B cell (primary cell): ENCODE measurements around the gene PCDHA10. TPM values are rescaled to one million over a fixed set of nuclear protein-coding genes. Genes with fewer than 3 reads are reported as not detected.

Experiments used
- ATAC-seq: fragments of 200-7000 bp; cut with Tn5 transposase; one replicate; pipeline ENCODE4 v1.10.0; 2021; ENCODE audit warnings: low read depth, mild to moderate bottlenecking, moderate number of reproducible peaks, moderate library complexity
- CTCF ChIA-PET: fragments of 350-600 bp; sonication (Branson Sonifier 250); formaldehyde crosslinking; loops from one replicate; lab custom pipeline; 2021; ENCODE audit warnings: antibody characterized with exemption, inconsistent platforms; lab: Charles Lee
- POLR2A ChIA-PET: fragments of 350-600 bp; sonication (Branson Sonifier 250); formaldehyde crosslinking; loops from one replicate; lab custom pipeline; 2021; ENCODE audit warnings: antibody characterized with exemption; lab: Charles Lee
- DNase-seq: peaks from one replicate; pipeline ENCODE4 v3.0.0; 2013
- H2AFZ ChIP-seq: 2 replicates; pipeline ENCODE4 v1.6.1; 2012; ENCODE audit warnings: mild to moderate bottlenecking, low read depth, low read length; ENCODE audit not compliant: insufficient read depth, poor library complexity, severe bottlenecking
- H3K27ac ChIP-seq, 2 donors: 1 replicate in 1 of 2; 2 replicates in 1 of 2; pipeline ENCODE4 v1.5.1; 2012 to 2013; ENCODE audit warnings: low read length in 2 of 2, mild to moderate bottlenecking in 2 of 2, moderate library complexity in 1 of 2
- H3K27me3 ChIP-seq, 4 experiments: fragments of 200-600 bp in 1 of 4; sonication (generic) in 1 of 4; replicated peaks in 1 of 4; 1 replicate in 2 of 4; 2 replicates in 2 of 4; pipeline versions ENCODE4 v1.6.1 to v1.7.0; 2013 to 2016; ENCODE audit warnings: low read length in 3 of 4, mild to moderate bottlenecking in 2 of 4, mixed read lengths in 1 of 4, moderate library complexity in 1 of 4; ENCODE audit not compliant: insufficient read depth in 4 of 4, control insufficient read depth in 3 of 4; ENCODE audit errors: control extremely low read depth in 1 of 4
- H3K36me3 ChIP-seq, 2 experiments: replicated peaks in 1 of 2; 1 replicate in 1 of 2; 2 replicates in 1 of 2; pipeline versions ENCODE4 v1.6.1 to v1.7.1; 2013; ENCODE audit warnings: low read length in 1 of 2; ENCODE audit not compliant: insufficient read depth in 2 of 2, control insufficient read depth in 1 of 2; ENCODE audit errors: control extremely low read depth in 1 of 2, extremely low read depth in 1 of 2
- H3K4me1 ChIP-seq, 2 donors: fragments of 200-600 bp in 1 of 2; sonication (generic) in 1 of 2; 1 replicate in 1 of 2; 2 replicates in 1 of 2; pipeline versions ENCODE4 v1.5.1 to v1.6.1; 2013 to 2017; ENCODE audit warnings: low read length in 2 of 2; ENCODE audit not compliant: control insufficient read depth in 2 of 2, insufficient read depth in 2 of 2
- H3K4me2 ChIP-seq: replicated peaks from 2 replicates; pipeline ENCODE3; 2012; ENCODE audit warnings: mild to moderate bottlenecking, low read depth, low read length; ENCODE audit not compliant: poor library complexity, severe bottlenecking
- H3K4me3 ChIP-seq, 5 experiments: fragments of 200-600 bp in 1 of 5; sonication (generic) in 1 of 5; 1 replicate in 3 of 5; 2 replicates in 2 of 5; pipeline versions ENCODE4 v1.5.1 to v1.7.0; 2011 to 2016; ENCODE audit warnings: low read length in 4 of 5, mild to moderate bottlenecking in 4 of 5, low read depth in 2 of 5, control low read depth in 1 of 5, moderate library complexity in 1 of 5; ENCODE audit not compliant: insufficient read depth in 1 of 5; ENCODE audit errors: control extremely low read depth in 1 of 5, extremely low read depth in 1 of 5
- H3K79me2 ChIP-seq: fragments of 200-600 bp; sonication (generic); one replicate; pipeline ENCODE4 v1.6.0; 2016; ENCODE audit warnings: low read length; ENCODE audit not compliant: control insufficient read depth, insufficient read depth
- H3K9ac ChIP-seq: fragments of 200-600 bp; sonication (generic); 2 replicates; pipeline ENCODE4 v1.6.1; 2017; ENCODE audit warnings: mild to moderate bottlenecking, low read length, moderate library complexity
- H3K9me3 ChIP-seq, 3 donors: one replicate each; pipeline versions ENCODE4 v1.6.1 to v1.7.1; 2013; ENCODE audit warnings: low read length in 2 of 3; ENCODE audit not compliant: control insufficient read depth in 2 of 3, insufficient read depth in 1 of 3; ENCODE audit errors: control extremely low read depth in 1 of 3
- H4K20me1 ChIP-seq: 2 replicates; pipeline ENCODE4 v1.6.0; 2012; ENCODE audit warnings: mild to moderate bottlenecking, low read length; ENCODE audit not compliant: insufficient read depth, control insufficient read depth, poor library complexity, severe bottlenecking
- H3K27ac Mint-ChIP-seq: one replicate; pipeline ENCODE4 v1.8.0; 2021; ENCODE audit warnings: mixed read lengths
- H3K27me3 Mint-ChIP-seq: one replicate; pipeline ENCODE4 v1.8.0; 2021; ENCODE audit warnings: mixed read lengths
- H3K4me1 Mint-ChIP-seq: one replicate; pipeline ENCODE4 v1.8.0; 2021; ENCODE audit warnings: mixed read lengths
- H3K4me3 Mint-ChIP-seq: one replicate; pipeline ENCODE4 v1.8.0; 2021; ENCODE audit warnings: mixed read lengths
- H3K9me3 Mint-ChIP-seq: one replicate; pipeline ENCODE4 v1.8.0; 2022; ENCODE audit warnings: mixed read lengths; ENCODE audit not compliant: insufficient read depth
- EZH2 ChIP-seq: IDR thresholded peaks from 2 replicates; pipeline ENCODE4 v1.6.1; 2012; ENCODE audit warnings: borderline replicate concordance, low read depth, mild to moderate bottlenecking, moderate library complexity, low read length; ENCODE audit not compliant: insufficient read depth, poor library complexity, severe bottlenecking
- WGBS: methylation state at CpG from one replicate; pipeline ENCODE4 v1.1.5; 2013; ENCODE audit warnings: missing lambda C conversion rate; ENCODE audit not compliant: insufficient coverage; 5-methylcytosine and 5-hydroxymethylcytosine counted together
- intact Hi-C: fragments of 100-400 bp; cut with micrococcal nuclease; formaldehyde crosslinking; loops from one replicate; pipeline ENCODE4 v1.10.0; 2022
- polyA plus RNA-seq: library from polyadenylated mRNA; depleted of rRNA; stranded (reverse); fragments of >200 nt; gene quantifications from 2 replicates; pipeline ENCODE4 v1.2.3, GENCODE V29; 2012
- total RNA-seq, 2 donors: library from RNA; stranded (reverse); fragments of 120-200 nt in 1 of 2; gene quantifications; 1 replicate in 1 of 2; 2 replicates in 1 of 2; pipeline versions ENCODE4 v1.2.3 to v1.2.4, GENCODE V29; 2013 to 2022
- TF ChIP-seq, protein P1 (sequence below): fragments of 200-600 bp; IDR thresholded peaks from one replicate; pipeline ENCODE4 v1.8.0; 2022; ENCODE audit warnings: antibody characterized with exemption, mild to moderate bottlenecking

The PCDHA10 gene
- total and polyA plus RNA-seq, 2 donors (not counting 1 experiment from before 2014, with no cell fraction given), result not detected

DNA sequence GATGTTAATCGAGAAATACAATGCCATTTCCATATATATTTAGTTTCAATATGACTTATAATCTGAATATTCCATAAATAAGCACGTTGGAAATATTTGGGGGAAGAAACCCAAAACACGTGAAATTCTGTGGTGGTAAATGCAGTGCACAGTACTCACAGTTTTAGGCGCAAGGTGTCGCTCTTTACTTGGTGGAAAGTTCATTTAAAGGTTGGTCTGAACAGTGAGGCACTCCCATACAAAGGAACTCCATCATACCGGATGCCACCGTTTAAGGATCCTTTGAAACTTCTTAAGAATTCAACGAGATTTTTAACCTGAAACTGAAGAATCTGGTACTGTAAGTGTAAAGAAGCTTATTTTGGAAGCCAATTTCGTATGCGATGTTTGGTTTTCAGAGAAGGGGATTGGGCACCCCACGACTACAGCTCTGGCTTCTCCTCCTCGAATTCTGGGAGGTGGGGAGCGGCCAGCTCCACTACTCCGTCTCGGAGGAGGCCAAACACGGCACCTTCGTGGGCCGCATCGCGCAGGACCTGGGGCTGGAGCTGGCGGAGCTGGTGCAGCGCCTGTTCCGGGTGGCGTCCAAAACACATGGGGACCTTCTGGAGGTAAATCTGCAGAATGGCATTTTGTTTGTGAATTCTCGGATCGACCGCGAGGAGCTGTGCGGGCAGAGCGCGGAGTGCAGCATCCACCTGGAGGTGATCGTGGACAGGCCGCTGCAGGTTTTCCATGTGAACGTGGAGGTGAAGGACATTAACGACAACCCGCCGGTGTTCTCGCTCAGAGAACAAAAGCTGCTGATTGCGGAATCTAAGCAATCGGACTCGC lies 13.2 kb downstream of the PCDHA10 start, which contains the start of gene PCDHA11:
Gene PCDHA11, plus strand, starts transcription at position 237 of the 834 bp plus-strand sequence. Its CDS starts 147 bp downstream, at position 384.
- DNase-seq, result no peak
- Histone ChIP-seq H3K4me3 (no peak within 1 kb of the TSS), H3K27ac (no peak within 1 kb of the TSS), H3K4me2 (no peak within 1 kb of the TSS), H3K4me1 (no peaks in the 10 kb centered on the region), H3K9me3 (peaks cover 4 to 25% (median 6%) of the 10 kb centered on the region in 3 donors), H2AFZ (no peak within 1 kb of the TSS), H3K79me2 (no peaks in the 10 kb centered on the region), H3K27me3 (peaks cover 0 to 8% (median 0%) of the 10 kb centered on the region in 4 experiments), H3K9ac (no peak within 1 kb of the TSS), H4K20me1 (no peaks in the 10 kb centered on the region), H3K36me3 (no peaks in the 10 kb centered on the region)
- intact Hi-C loops, result no loop called here
- WGBS, result 32% methylated on average over 33 of the region's 41 CpGs
- ChIA-PET CTCF (no interaction called here), POLR2A (no interaction called here)
- Mint-ChIP-seq H3K27me3 (peaks cover 4% of the 10 kb centered on the region), H3K27ac (no peak within 1 kb of the TSS), H3K4me3 (no peak within 1 kb of the TSS), H3K9me3 (no peaks in the 10 kb centered on the region), H3K4me1 (no peaks in the 10 kb centered on the region)
- no peak for ATAC-seq
- TF ChIP-seq, protein P1, sequence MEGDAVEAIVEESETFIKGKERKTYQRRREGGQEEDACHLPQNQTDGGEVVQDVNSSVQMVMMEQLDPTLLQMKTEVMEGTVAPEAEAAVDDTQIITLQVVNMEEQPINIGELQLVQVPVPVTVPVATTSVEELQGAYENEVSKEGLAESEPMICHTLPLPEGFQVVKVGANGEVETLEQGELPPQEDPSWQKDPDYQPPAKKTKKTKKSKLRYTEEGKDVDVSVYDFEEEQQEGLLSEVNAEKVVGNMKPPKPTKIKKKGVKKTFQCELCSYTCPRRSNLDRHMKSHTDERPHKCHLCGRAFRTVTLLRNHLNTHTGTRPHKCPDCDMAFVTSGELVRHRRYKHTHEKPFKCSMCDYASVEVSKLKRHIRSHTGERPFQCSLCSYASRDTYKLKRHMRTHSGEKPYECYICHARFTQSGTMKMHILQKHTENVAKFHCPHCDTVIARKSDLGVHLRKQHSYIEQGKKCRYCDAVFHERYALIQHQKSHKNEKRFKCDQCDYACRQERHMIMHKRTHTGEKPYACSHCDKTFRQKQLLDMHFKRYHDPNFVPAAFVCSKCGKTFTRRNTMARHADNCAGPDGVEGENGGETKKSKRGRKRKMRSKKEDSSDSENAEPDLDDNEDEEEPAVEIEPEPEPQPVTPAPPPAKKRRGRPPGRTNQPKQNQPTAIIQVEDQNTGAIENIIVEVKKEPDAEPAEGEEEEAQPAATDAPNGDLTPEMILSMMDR, result no peak
- no peak for TF ChIP-seq EZH2

- intact Hi-C loops, result no loop called here
- Histone ChIP-seq H4K20me1 (no peaks in the 10 kb centered on the region), H3K27ac (no peak overlapping the region), H2AFZ (no peak overlapping the region), H3K9me3 (peaks cover 4 to 25% (median 6%) of the 10 kb centered on the region in 3 donors), H3K79me2 (no peaks in the 10 kb centered on the region), H3K4me3 (no peak overlapping the region), H3K9ac (no peak overlapping the region), H3K4me2 (no peak overlapping the region), H3K36me3 (no peaks in the 10 kb centered on the region), H3K27me3 (peaks cover 0 to 8% (median 2%) of the 10 kb centered on the region in 4 experiments), H3K4me1 (no peaks in the 10 kb centered on the region)
- TF ChIP-seq, protein P1, result no peak
- TF ChIP-seq EZH2, result no peak
- DNase-seq (no peak), ATAC-seq (no peak)
- CTCF ChIA-PET, result no interaction called here
- H3K27ac Mint-ChIP-seq, result no peak overlapping the region
- POLR2A ChIA-PET, result no interaction called here
- H3K9me3 Mint-ChIP-seq, result no peaks in the 10 kb centered on the region
- H3K4me3 Mint-ChIP-seq, result no peak overlapping the region
- peaks cover 4% of the 10 kb centered on the region for H3K27me3 Mint-ChIP-seq
- WGBS, result 56% methylated on average over 5 of the region's 5 CpGs
- H3K4me1 Mint-ChIP-seq, result no peaks in the 10 kb centered on the region
Observed at GRCh38 chr5:140869555-140869886, 13.8 kb downstream of the PCDHA10 start.
